SKM-1 (cell line): ENCODE data around the gene MYBBP1A.

Source experiments
- DNase-seq: peaks from one replicate; lab custom pipeline; 2025; ENCODE audit not compliant: unreplicated experiment; lab: John Stamatoyannopoulos, UW

MYBBP1A gene

GRCh38 chr17:4573669-4574068 lies 18.5 kb upstream of the MYBBP1A start:
- no peak for DNase-seq

DNA sequence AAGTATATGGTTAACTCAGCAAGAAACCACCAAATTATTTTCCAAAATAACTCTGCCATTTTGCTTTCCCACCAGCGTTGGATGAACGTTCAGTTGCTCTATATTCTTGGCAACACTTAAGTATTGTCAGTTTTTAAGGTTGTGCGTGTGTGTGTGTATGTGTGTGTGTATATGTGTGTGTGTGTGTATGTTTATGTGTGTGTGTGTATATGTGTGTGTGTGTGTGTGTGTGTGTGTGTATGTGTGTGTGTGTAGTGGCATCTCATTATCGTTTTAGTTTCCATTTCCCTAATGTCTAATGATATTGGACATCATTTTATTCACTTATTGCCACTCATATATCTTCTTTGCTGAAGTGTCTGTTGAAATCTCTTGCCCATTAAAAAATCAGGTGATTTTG lies 17.9 kb upstream of the MYBBP1A start:
- DNase-seq: no peak

DNA sequence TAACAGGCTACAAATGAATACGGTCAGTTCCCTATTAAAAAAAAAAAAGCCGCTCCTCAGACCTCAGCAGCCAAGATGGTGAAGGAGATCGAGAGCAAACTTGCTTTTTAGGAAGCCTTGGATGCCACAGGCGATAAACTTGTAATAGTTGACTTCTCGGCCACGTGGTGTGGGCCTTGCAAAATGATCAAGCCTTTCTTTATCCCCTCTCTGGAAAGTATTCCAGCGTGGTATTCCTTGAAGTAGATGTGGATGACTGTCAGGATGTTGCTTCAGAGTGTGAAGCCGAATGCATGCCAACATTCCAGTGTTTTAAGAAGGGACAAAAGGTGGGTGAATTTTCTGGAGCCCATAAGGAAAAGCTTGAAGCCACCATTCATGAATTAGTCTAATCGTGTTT lies 16.9 kb upstream of the MYBBP1A start:
- DNase-seq: no peak

GRCh38 chr17:4569591-4569990 lies 14.4 kb upstream of the MYBBP1A start:
- DNase-seq: no peak

DNA sequence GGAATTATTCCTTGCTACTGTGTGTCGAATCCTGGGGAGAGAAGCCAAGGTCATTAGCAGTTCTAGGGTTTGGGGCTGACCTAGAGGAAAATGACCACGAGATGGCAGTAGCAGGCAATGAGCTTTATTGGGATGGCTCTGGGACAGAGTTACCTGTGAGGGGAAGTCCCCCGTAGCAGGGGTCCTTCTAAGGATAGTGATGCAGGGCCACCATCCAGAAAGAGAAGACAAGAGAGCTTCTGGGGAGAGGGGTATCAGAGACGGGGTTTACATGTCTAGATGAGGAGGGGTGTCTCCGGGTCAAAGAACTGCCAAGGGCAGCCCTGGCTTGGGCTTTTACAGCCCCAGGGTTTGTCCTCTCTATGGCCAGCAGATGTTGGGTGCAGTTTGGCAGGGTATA lies 11.6 kb upstream of the MYBBP1A start:
- no peak for DNase-seq

- peak; percentile 57 for DNase-seq
Measured at GRCh38 chr17:4565209-4566141, 10.3 kb upstream of the MYBBP1A start.

DNA sequence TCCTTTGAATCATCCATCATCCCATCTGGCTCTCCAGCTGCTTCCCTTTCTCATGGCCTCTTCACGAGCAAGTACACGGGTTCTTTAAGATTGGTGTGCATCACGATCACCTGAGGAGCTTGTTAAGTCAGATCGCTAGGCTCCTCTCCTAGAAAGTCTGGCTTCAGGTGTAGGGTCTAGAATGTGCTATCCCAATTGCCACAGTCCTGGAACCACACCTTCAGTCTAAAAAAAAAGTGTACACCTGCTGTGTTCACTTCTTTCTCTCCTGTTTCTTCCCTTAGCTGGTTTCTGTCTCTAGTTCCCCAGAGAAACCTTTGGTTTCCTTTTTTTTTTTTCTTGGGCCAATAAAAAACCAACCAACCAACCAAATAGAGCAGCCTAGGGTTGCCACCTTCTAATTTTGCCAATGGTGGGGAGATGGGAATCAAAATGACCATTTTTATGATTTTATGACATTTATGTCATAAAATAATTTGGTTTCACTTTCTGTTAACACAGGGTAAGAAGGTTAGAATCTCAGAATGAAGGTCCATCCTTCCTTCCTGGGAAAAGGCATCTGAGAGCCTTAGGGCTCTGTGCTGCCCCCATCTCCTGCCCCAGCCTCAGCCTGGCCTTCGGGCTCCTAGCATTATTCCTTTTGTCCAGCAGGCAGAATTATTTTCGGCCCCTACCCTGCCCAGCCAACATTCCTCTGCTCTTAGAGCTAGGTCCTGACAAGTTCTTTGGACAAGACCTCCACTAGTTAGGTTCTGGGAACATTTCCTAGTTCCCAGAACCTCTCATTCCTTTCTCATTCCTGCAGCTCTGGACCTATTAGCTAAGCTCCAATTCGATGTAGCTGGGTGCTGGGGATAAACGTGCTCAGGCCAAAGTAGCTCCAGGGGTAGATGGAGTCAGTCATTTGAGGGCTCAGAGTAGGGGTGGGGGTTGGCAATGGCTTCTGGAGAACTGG lies 7.1 kb upstream of the MYBBP1A start:
- no peak for DNase-seq

GRCh38 chr17:4560837-4561256 lies 5.7 kb upstream of the MYBBP1A start:
- no peak for DNase-seq

GRCh38 chr17:4560421-4560820 lies 5.2 kb upstream of the MYBBP1A start, which contains the start of gene GGT6:
Gene GGT6 (minus strand): TSS chr17:4560577. CDS start chr17:4560521, 56 bp downstream.
- DNase-seq: no peak

- DNase-seq: no peak
Measured at GRCh38 chr17:4559966-4560365, 4.8 kb upstream of the MYBBP1A start.

DNA sequence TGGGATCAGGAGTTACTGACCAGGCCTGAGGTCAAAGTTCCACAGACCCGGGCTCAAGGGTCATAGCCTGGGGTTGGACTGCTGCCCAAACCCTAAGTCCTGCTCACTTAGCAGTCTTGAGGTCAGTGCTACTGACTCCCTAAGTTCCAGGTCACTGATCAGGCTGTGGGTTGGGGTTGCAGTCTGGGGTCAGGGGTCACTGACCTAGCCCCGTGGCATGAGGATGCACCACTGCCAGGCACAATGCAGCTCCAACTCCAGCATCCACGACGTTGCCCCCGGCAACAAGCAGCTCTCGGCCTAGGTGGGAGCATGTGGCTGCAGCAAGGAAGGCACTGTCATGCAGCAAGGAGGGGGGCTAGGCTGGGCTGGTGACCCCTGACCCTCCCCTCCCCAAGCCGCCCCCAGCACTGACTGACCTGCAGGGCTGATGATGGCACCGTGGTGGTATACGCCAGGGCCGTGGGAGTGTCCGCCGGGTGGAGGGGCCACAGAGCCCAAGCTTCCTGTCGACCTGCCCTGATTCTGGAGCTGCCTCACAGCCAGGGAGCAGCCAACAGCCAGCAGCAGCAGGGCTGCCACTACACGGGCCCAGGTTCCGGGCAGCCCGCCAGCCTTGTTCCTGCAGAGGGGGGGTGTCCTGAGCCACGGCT lies 4.1 kb upstream of the MYBBP1A start:
- no peak for DNase-seq

DNA sequence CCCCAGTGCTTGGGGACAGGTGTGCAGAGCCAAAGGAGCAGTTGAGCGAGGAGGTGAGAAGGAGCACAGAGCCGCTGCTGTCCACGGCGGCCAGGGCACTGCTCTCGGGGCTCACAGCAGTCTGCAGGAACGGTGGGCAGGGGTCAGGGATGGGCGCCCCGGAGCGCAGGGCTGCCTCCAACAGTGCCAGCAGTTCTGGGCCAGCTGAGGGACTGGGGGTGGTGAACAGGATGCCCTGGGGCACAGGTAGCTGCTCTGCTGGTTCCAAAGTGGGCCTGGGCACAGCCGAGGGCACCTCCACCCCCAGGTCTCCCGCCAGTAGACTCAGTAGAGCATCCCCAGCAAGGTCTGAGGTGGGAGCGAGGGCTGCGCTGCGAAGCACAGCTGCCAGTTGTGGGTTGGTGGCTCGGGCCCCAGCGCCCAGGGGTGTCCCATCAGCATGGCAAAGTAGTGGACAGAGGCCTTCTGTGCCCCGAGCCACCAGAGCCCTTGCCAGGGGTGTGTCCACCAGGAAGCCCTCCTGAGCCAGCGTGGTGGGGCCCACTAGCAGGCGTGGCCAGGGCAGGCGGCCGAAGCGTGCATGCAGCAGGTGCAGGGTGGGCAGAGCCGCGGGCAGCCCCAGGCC lies 3.3 kb upstream of the MYBBP1A start:
- DNase-seq: no peak

GRCh38 chr17:4557626-4558346 lies 2.6 kb upstream of the MYBBP1A start:
- DNase-seq: no peak

DNA sequence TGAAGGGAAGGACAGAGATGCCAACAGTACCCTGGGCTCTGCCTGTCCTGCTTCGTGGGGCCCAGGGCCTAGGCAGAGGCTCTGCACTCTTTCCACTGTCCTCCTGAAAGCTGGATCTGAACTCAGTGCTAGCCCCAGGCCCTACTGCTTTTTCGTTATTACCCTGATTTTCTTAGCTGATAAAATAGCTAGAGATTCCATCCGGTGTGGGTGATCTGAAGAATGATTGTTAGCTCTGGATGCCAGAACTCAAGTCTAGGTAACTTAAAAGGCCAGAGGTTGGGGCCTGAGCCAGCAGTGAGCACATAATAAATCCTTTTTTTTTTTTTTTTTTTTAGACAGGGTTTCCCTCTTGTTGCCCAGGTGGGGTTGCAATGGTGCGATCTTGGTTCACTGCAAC lies 1.8 kb upstream of the MYBBP1A start:
- DNase-seq: no peak

DNA sequence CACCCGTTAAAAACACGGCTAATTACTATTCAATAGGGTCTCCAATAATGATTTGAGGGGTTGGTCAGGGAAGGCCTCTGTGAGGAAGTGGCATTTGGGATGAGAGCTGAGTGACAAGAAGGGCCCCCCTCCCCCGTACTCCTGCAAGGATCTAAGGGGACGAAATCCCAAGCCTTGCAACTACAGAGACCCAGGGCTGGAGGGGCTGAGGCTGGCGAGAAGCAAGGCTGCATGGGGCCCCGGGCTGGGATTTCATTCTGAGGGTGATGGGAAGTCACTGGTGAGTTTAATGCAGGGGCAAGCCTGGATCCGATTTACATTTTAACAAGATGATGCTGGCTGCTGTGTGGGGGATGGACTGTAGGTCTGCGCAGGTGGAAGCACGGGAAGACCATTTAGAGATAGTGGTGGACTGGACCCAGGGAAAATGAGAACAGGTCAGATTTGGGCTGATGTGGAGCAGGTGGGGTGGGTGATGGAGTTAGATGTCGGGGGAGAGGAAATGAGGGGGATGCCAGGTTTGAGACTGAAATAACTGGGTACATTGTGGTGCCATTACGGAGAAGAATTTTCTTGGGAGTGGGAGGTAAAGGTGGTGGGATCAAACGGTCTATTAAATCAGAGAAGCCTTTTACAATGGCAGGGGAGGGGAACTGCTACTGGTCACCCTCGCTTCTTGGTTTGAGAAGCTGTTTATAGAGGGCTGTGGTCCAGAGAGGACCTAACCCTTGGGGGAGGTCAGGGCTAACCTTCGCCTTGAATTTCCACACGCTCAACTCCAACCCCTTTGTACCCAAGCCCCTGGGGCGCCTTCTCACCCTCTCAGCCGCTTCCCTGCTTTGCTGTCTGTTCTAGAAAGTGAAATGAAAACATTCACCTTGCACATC lies 932 bp upstream of the MYBBP1A start:
- no peak for DNase-seq

GRCh38 chr17:4554441-4554996 lies 665 bp downstream of the MYBBP1A start:
- no peak for DNase-seq

GRCh38 chr17:4553669-4554068 lies 1.5 kb downstream of the MYBBP1A start:
- DNase-seq: no peak

GRCh38 chr17:4551796-4552525 lies 3.2 kb downstream of the MYBBP1A start:
- DNase-seq: no peak
